A549 (cell line): Measurements from ENCODE around the gene NUDC.

Source experiments
- FOSL2 ChIP-seq, 2 experiments: fragments of 450-650 bp in 1 of 2; fragments of >200 bp in 1 of 2; sonication (Bioruptor Twin) in 1 of 2; formaldehyde crosslinking; IDR thresholded peaks; 2 replicates each; pipeline versions ENCODE4 v1.5.0 to v1.6.1; 2016 to 2020; ENCODE audit warnings: mild to moderate bottlenecking in 1 of 2, moderate library complexity in 1 of 2
- TF ChIP-seq, protein P1 (sequence below): fragments of >200 bp; sonication (Bioruptor Twin); formaldehyde crosslinking; IDR thresholded peaks from 3 replicates; pipeline ENCODE4 v1.5.1; 2016

DNA sequence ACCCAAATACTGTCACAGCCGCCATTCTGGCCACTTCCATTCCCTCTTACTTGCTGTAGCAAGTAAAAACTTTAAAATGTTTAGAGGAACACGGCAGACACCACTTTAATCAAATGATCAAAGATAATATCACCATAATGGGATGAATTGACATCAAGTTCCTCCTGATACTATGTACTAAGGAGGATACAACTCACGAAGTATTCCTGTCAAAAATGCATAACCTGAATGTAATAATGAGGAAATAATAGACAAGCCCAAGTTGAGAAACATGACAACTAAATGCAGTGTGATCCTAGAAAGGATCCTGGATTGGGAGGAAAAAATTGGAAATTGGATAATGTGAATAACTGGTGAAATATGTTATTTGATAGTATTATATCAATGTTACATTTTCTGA lies 34.8 kb downstream of the NUDC start:
- TF ChIP-seq, protein P1, sequence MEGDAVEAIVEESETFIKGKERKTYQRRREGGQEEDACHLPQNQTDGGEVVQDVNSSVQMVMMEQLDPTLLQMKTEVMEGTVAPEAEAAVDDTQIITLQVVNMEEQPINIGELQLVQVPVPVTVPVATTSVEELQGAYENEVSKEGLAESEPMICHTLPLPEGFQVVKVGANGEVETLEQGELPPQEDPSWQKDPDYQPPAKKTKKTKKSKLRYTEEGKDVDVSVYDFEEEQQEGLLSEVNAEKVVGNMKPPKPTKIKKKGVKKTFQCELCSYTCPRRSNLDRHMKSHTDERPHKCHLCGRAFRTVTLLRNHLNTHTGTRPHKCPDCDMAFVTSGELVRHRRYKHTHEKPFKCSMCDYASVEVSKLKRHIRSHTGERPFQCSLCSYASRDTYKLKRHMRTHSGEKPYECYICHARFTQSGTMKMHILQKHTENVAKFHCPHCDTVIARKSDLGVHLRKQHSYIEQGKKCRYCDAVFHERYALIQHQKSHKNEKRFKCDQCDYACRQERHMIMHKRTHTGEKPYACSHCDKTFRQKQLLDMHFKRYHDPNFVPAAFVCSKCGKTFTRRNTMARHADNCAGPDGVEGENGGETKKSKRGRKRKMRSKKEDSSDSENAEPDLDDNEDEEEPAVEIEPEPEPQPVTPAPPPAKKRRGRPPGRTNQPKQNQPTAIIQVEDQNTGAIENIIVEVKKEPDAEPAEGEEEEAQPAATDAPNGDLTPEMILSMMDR = no peak
- TF ChIP-seq FOSL2 (IDR thresholded peaks at IDR 0.05) (no peak), FOSL2 (CRISPR knock-in tag; IDR thresholded peaks at IDR 0.05) (no peak)
